HepG2 (cell line): ENCODE data around the gene PGRMC2. TPM values are rescaled to one million over a fixed set of nuclear protein-coding genes. Genes with fewer than 3 reads are reported as not detected.

ENCODE experiments used
- CHD2 ChIP-seq: IDR thresholded peaks from 2 replicates; pipeline ENCODE4 v1.6.1; 2011; ENCODE audit warnings: low read depth, low read length, improper control_type of control experiment
- CHD4 ChIP-seq: fragments of 200-600 bp; sonication (generic); IDR thresholded peaks from 2 replicates; pipeline ENCODE4 v1.7.0; 2017; ENCODE audit warnings: mild to moderate bottlenecking, low read length, borderline replicate concordance
- HMGA1 ChIP-seq: sonication (generic); formaldehyde crosslinking; conservative IDR thresholded peaks from 2 replicates; pipeline ENCODE4 v1.4.0; 2020; ENCODE audit warnings: missing genetic modification reagents
- MEIS2 ChIP-seq: sonication (generic); formaldehyde crosslinking; IDR thresholded peaks from 2 replicates; pipeline ENCODE4 v1.9.0; 2021; ENCODE audit warnings: mild to moderate bottlenecking, missing genetic modification reagents
- MYC ChIP-seq: sonication (generic); formaldehyde crosslinking; IDR thresholded peaks from 2 replicates; pipeline ENCODE4 v1.9.0; 2021; ENCODE audit warnings: missing genetic modification reagents, borderline replicate concordance
- POGZ ChIP-seq: sonication (generic); formaldehyde crosslinking; IDR thresholded peaks from 2 replicates; pipeline ENCODE4 v1.4.0; 2020; ENCODE audit warnings: mild to moderate bottlenecking, missing genetic modification reagents
- POLR2AphosphoS2 ChIP-seq: IDR thresholded peaks from 2 replicates; pipeline ENCODE4 v1.6.1; 2011; ENCODE audit warnings: low read depth, low read length, improper control_type of control experiment
- POLR2G ChIP-seq: fragments of 200-400 bp; formaldehyde crosslinking; IDR thresholded peaks from 2 replicates; pipeline ENCODE4 v1.6.1; 2018; ENCODE audit warnings: mild to moderate bottlenecking, low read depth, low read length, moderate library complexity
- RARA ChIP-seq: IDR thresholded peaks from 2 replicates; pipeline ENCODE4 v1.6.1; 2016; ENCODE audit warnings: missing genetic modification reagents, missing compliant biosample characterization
- SP5 ChIP-seq: IDR thresholded peaks from 2 replicates; pipeline ENCODE4 v1.6.1; 2016; ENCODE audit warnings: low read depth, borderline replicate concordance
- TAF15 ChIP-seq: fragments of 200-400 bp; formaldehyde crosslinking; IDR thresholded peaks from one replicate; pipeline ENCODE4 v1.6.1; 2018; ENCODE audit warnings: mild to moderate bottlenecking, low read depth, low read length; ENCODE audit not compliant: poor library complexity, severe bottlenecking
- ZMYM3 ChIP-seq: sonication (generic); formaldehyde crosslinking; IDR thresholded peaks from 2 replicates; pipeline ENCODE4 v1.5.1; 2020; ENCODE audit warnings: mild to moderate bottlenecking, missing genetic modification reagents
- ZNF136 ChIP-seq: sonication (generic); formaldehyde crosslinking; IDR thresholded peaks from 2 replicates; pipeline ENCODE4 v1.8.1; 2022; ENCODE audit warnings: low read depth, mild to moderate bottlenecking, moderate library complexity, missing genetic modification reagents
- ZNF326 ChIP-seq: sonication (generic); formaldehyde crosslinking; IDR thresholded peaks from 2 replicates; pipeline ENCODE4 v1.4.0; 2020; ENCODE audit warnings: missing genetic modification reagents, borderline replicate concordance
- ZNF335 ChIP-seq: sonication (generic); formaldehyde crosslinking; IDR thresholded peaks from 2 replicates; pipeline ENCODE4 v1.4.0; 2020; ENCODE audit warnings: missing genetic modification reagents
- ZNF44 ChIP-seq: sonication (generic); formaldehyde crosslinking; IDR thresholded peaks from 2 replicates; pipeline ENCODE4 v1.5.1; 2020; ENCODE audit warnings: mild to moderate bottlenecking, missing genetic modification reagents
- ZNF598 ChIP-seq: sonication (generic); formaldehyde crosslinking; IDR thresholded peaks from 2 replicates; pipeline ENCODE4 v1.5.1; 2020; ENCODE audit warnings: mild to moderate bottlenecking, missing genetic modification reagents, borderline replicate concordance
- ZSCAN30 ChIP-seq: sonication (generic); formaldehyde crosslinking; IDR thresholded peaks from 2 replicates; pipeline ENCODE4 v1.5.0; 2020; ENCODE audit warnings: mild to moderate bottlenecking, missing genetic modification reagents
- polyA plus RNA-seq, 8 experiments: library from polyadenylated mRNA; depleted of rRNA in 3 of 8; stranded (reverse) in 7 of 8; unstranded in 1 of 8; fragments of >200 nt; fragmentation: Illumina TruSeq in 4 of 8; extraction: Trizol in 4 of 8; gene quantifications; 2 replicates each; pipeline versions ENCODE4 v1.2.1 to v1.2.3, GENCODE V29; 2011 to 2016; ENCODE audit warnings: low read depth in 4 of 8, missing spikeins in 1 of 8, mixed read lengths in 1 of 8; ENCODE audit not compliant: insufficient read depth in 1 of 8
- total RNA-seq, 5 experiments: library from RNA; depleted of rRNA; stranded (reverse); fragments of >200 nt; fragmentation: Illumina TruSeq; extraction: Trizol; gene quantifications; 2 replicates each; pipeline ENCODE4 v1.2.3, GENCODE V29; 2016; ENCODE audit warnings: low read depth in 1 of 5
- TF ChIP-seq, protein P1 (sequence below): sonication (generic); formaldehyde crosslinking; IDR thresholded peaks from 2 replicates; pipeline ENCODE4 v1.4.0; 2020; ENCODE audit warnings: mild to moderate bottlenecking, low read depth, missing genetic modification reagents
- TF ChIP-seq, protein P2 (sequence below): IDR thresholded peaks from 2 replicates; pipeline ENCODE4 v1.6.1; 2018; ENCODE audit warnings: missing genetic modification reagents
- TF ChIP-seq, protein P3 (sequence below): IDR thresholded peaks from 2 replicates; pipeline ENCODE4 v1.4.0; 2020; ENCODE audit warnings: mild to moderate bottlenecking, missing genetic modification reagents
- TF ChIP-seq, protein P4 (sequence below): sonication (generic); formaldehyde crosslinking; IDR thresholded peaks from 2 replicates; pipeline ENCODE4 v1.4.0; 2020; ENCODE audit warnings: missing genetic modification reagents

The PGRMC2 gene
- total and polyA plus RNA-seq, 2 of the 13 experiments (the other 11 are each of a cell fraction or from before 2014, with no cell fraction given) = 16.0 to 19.8 TPM

DNA sequence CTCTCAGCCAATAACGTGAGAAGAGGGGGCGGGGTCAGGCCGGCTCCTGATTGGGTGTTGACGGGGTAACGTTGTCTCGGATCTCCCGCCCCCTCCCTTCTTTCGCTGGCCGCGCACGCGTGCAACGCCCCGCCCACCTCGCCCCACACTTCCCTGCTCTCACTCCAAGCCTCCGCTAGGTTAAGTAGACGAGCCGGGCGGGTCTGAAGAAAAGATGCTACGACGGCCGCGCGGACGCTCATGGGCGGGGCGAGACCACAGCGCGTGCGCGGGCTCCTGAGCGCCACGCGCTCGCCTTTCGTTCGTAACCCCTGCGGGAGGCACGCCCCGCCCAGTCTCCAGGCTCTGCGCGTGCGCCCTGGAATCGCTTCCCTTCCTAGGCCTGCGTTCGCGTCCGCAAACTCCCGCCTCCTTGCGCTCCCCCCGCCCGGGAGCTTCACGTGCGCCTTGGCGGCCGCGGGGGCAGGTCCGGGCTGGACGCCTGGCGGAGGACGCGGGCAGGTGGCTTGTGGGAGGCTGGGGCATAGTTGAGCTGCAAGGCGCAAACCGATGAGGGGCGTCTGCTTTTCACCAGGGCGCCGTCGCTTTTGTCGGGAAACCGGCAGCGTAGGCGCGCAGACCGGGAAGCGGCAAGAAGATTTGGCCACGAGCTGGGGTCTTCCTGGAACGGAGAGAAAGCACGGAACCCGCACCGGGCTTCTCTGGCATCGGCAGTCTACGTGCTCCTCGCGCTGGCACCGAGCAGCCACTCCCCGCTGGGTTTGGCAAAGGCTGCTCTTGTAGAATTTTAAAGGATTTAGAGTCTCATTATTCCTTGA is 467 bp upstream of the PGRMC2 start (continued):
- TF ChIP-seq POLR2AphosphoS2 (no peak), ZNF598 (peak; percentile 97; the same call in 1 of the 2 replicates), ZNF44 (CRISPR knock-in tag) (peak; percentile 96; the same call in 1 of the 2 replicates), HMGA1 (CRISPR knock-in tag) (no peak), SP5 (CRISPR knock-in tag) (peak; percentile 89), CHD4 (no peak), ZNF335 (CRISPR knock-in tag) (peak; percentile 85), TAF15 (no peak), MEIS2 (CRISPR knock-in tag) (peak; percentile 94), MYC (CRISPR knock-in tag) (peak; percentile 99), ZMYM3 (CRISPR knock-in tag) (peak; percentile 88), ZNF326 (CRISPR knock-in tag) (no peak), POLR2G (peak; percentile 89), RARA (CRISPR knock-in tag) (peak; percentile 78), ZSCAN30 (0 out of 2 replicates have a peak, but pooled peaks have one; percentile 55), ZNF136 (CRISPR knock-in tag) (peak; percentile 100), CHD2 (peak; percentile 24; the same call in 1 of the 2 replicates), POGZ (CRISPR knock-in tag) (peak; percentile 96)
- TF ChIP-seq, protein P1, sequence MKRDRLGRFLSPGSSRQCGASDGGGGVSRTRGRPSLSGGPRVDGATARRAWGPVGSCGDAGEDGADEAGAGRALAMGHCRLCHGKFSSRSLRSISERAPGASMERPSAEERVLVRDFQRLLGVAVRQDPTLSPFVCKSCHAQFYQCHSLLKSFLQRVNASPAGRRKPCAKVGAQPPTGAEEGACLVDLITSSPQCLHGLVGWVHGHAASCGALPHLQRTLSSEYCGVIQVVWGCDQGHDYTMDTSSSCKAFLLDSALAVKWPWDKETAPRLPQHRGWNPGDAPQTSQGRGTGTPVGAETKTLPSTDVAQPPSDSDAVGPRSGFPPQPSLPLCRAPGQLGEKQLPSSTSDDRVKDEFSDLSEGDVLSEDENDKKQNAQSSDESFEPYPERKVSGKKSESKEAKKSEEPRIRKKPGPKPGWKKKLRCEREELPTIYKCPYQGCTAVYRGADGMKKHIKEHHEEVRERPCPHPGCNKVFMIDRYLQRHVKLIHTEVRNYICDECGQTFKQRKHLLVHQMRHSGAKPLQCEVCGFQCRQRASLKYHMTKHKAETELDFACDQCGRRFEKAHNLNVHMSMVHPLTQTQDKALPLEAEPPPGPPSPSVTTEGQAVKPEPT = peak; percentile 93
- TF ChIP-seq, protein P2, sequence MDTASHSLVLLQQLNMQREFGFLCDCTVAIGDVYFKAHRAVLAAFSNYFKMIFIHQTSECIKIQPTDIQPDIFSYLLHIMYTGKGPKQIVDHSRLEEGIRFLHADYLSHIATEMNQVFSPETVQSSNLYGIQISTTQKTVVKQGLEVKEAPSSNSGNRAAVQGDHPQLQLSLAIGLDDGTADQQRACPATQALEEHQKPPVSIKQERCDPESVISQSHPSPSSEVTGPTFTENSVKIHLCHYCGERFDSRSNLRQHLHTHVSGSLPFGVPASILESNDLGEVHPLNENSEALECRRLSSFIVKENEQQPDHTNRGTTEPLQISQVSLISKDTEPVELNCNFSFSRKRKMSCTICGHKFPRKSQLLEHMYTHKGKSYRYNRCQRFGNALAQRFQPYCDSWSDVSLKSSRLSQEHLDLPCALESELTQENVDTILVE = peak; percentile 96
- TF ChIP-seq, protein P3, sequence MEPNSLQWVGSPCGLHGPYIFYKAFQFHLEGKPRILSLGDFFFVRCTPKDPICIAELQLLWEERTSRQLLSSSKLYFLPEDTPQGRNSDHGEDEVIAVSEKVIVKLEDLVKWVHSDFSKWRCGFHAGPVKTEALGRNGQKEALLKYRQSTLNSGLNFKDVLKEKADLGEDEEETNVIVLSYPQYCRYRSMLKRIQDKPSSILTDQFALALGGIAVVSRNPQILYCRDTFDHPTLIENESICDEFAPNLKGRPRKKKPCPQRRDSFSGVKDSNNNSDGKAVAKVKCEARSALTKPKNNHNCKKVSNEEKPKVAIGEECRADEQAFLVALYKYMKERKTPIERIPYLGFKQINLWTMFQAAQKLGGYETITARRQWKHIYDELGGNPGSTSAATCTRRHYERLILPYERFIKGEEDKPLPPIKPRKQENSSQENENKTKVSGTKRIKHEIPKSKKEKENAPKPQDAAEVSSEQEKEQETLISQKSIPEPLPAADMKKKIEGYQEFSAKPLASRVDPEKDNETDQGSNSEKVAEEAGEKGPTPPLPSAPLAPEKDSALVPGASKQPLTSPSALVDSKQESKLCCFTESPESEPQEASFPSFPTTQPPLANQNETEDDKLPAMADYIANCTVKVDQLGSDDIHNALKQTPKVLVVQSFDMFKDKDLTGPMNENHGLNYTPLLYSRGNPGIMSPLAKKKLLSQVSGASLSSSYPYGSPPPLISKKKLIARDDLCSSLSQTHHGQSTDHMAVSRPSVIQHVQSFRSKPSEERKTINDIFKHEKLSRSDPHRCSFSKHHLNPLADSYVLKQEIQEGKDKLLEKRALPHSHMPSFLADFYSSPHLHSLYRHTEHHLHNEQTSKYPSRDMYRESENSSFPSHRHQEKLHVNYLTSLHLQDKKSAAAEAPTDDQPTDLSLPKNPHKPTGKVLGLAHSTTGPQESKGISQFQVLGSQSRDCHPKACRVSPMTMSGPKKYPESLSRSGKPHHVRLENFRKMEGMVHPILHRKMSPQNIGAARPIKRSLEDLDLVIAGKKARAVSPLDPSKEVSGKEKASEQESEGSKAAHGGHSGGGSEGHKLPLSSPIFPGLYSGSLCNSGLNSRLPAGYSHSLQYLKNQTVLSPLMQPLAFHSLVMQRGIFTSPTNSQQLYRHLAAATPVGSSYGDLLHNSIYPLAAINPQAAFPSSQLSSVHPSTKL = peak; percentile 91
- TF ChIP-seq, protein P4, sequence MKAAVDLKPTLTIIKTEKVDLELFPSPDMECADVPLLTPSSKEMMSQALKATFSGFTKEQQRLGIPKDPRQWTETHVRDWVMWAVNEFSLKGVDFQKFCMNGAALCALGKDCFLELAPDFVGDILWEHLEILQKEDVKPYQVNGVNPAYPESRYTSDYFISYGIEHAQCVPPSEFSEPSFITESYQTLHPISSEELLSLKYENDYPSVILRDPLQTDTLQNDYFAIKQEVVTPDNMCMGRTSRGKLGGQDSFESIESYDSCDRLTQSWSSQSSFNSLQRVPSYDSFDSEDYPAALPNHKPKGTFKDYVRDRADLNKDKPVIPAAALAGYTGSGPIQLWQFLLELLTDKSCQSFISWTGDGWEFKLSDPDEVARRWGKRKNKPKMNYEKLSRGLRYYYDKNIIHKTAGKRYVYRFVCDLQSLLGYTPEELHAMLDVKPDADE = peak; percentile 88
